Lower lobe of right lung (tissue), 2 donors: ENCODE data around the gene PPAN. TPM values are rescaled to one million over a fixed set of nuclear protein-coding genes. Genes with fewer than 3 reads are reported as not detected.

ENCODE experiments used
- ATAC-seq, 2 donors: fragments of 200-7000 bp; cut with Tn5 transposase; one replicate each; pipeline ENCODE4 v1.9.1; 2020 to 2022; ENCODE audit warnings: mild to moderate bottlenecking in 2 of 2, moderate library complexity in 2 of 2
- DNase-seq: peaks from one replicate; pipeline ENCODE4 v3.0.0-alpha.2; 2020
- H3K27ac ChIP-seq: fragments of 200-600 bp; one replicate; pipeline ENCODE4 v1.8.0; 2022
- H3K27me3 ChIP-seq: fragments of 200-600 bp; one replicate; pipeline ENCODE4 v1.8.0; 2022; ENCODE audit warnings: low read depth
- H3K36me3 ChIP-seq: fragments of 200-600 bp; one replicate; pipeline ENCODE4 v1.8.0; 2022; ENCODE audit warnings: mild to moderate bottlenecking
- H3K4me1 ChIP-seq: fragments of 200-600 bp; one replicate; pipeline ENCODE4 v1.8.0; 2022
- H3K4me3 ChIP-seq: fragments of 200-600 bp; one replicate; pipeline ENCODE4 v1.8.0; 2022; ENCODE audit warnings: mild to moderate bottlenecking
- H3K9me3 ChIP-seq: fragments of 200-600 bp; one replicate; pipeline ENCODE4 v1.8.0; 2022
- CTCF ChIP-seq: fragments of 200-600 bp; IDR thresholded peaks from one replicate; pipeline ENCODE4 v1.8.0; 2022; ENCODE audit warnings: antibody characterized with exemption, mild to moderate bottlenecking
- intact Hi-C: fragments of 100-400 bp; cut with DNase I; formaldehyde crosslinking; loops from one replicate; pipeline ENCODE4 v1.11.0; 2022
- total RNA-seq: library from RNA; stranded (reverse); fragmentation: NEBNext Ultra II Directional; extraction: Animal tissue kit (Norgen Biotek cat#: 25700); gene quantifications from one replicate; pipeline ENCODE4 v1.2.1, GENCODE V29; 2021
- donor health status: DM: no; HTN: yes; CAD: no; lungs with severe emphysema.

Gene PPAN
- total RNA-seq, 1 donor from 2014 or later, result 30.8 TPM

GRCh38 chr19:10141479-10141878 is 35.3 kb downstream of the PPAN start:
- DNase-seq (no peak), ATAC-seq (no peak)
- H3K4me1 ChIP-seq, result no peaks in the 10 kb centered on the region
- TF ChIP-seq CTCF, result no peak
- intact Hi-C loops, result no loop called here
- no peak overlapping the region for H3K4me3 ChIP-seq
- no peaks in the 10 kb centered on the region for H3K9me3 ChIP-seq
- no peaks in the 10 kb centered on the region for H3K27me3 ChIP-seq
- H3K27ac ChIP-seq, result no peak overlapping the region
- H3K36me3 ChIP-seq, result peaks cover 99% of the 10 kb centered on the region

- Histone ChIP-seq H3K9me3 (no peaks in the 10 kb centered on the region), H3K27ac (peak overlapping the region; percentile 70), H3K4me1 (no peaks in the 10 kb centered on the region), H3K4me3 (no peak overlapping the region), H3K36me3 (peaks cover 100% of the 10 kb centered on the region), H3K27me3 (no peaks in the 10 kb centered on the region)
- no peak for TF ChIP-seq CTCF
- intact Hi-C loops, result no loop called here
- ATAC-seq (no peak), DNase-seq (no peak)
These were observed 35.8 kb downstream of the PPAN start for GRCh38 chr19:10141973-10142372.

- intact Hi-C loops, result no loop called here
- TF ChIP-seq CTCF, result no peak
- ATAC-seq (peak; percentile 82 to 85), DNase-seq (peak; percentile 64)
- Histone ChIP-seq H3K4me3 (no peak overlapping the region), H3K9me3 (no peaks in the 10 kb centered on the region), H3K27ac (peak overlapping the region; percentile 70), H3K27me3 (no peaks in the 10 kb centered on the region), H3K4me1 (no peaks in the 10 kb centered on the region), H3K36me3 (peaks cover 99% of the 10 kb centered on the region)
These were observed 36.7 kb downstream of the PPAN start for GRCh38 chr19:10142701-10143375.

- H3K9me3 ChIP-seq, result no peaks in the 10 kb centered on the region
- H3K4me1 ChIP-seq, result no peaks in the 10 kb centered on the region
- DNase-seq (no peak), ATAC-seq (no peak)
- H3K4me3 ChIP-seq, result no peak overlapping the region
- intact Hi-C loops, result no loop called here
- peak overlapping the region; percentile 70 for H3K27ac ChIP-seq
- peaks cover 95% of the 10 kb centered on the region for H3K36me3 ChIP-seq
- TF ChIP-seq CTCF, result no peak
- no peaks in the 10 kb centered on the region for H3K27me3 ChIP-seq
These were observed 37.5 kb downstream of the PPAN start for GRCh38 chr19:10143681-10144080.

GRCh38 chr19:10144361-10144760 is 38.2 kb downstream of the PPAN start:
- Histone ChIP-seq H3K4me3 (no peak overlapping the region), H3K27ac (no peak overlapping the region), H3K4me1 (no peaks in the 10 kb centered on the region), H3K36me3 (peaks cover 95% of the 10 kb centered on the region), H3K9me3 (no peaks in the 10 kb centered on the region), H3K27me3 (no peaks in the 10 kb centered on the region)
- no peak for DNase-seq
- no peak for TF ChIP-seq CTCF
- intact Hi-C loops, result no loop called here
- no peak for ATAC-seq
